GM23338 (cell line): Measurements from ENCODE around the gene TTC33. TPM values are rescaled to one million over a fixed set of nuclear protein-coding genes. Genes with fewer than 3 reads are reported as not detected.

Source experiments
- ATAC-seq: fragments of 200-7000 bp; cut with Tn5 transposase; 3 replicates; pipeline ENCODE4 v1.9.1; 2020
- DNase-seq: peaks from one replicate; pipeline ENCODE4 v3.0.0-alpha.2; 2015; ENCODE audit warnings: low spot score
- H2AFZ ChIP-seq: fragments of 200-600 bp; sonication (generic); 2 replicates; pipeline ENCODE4 v1.8.0; 2016; ENCODE audit warnings: antibody characterized with exemption, mild to moderate bottlenecking, moderate library complexity
- H3F3A ChIP-seq: fragments of 200-600 bp; sonication (generic); replicated peaks from 2 replicates; pipeline ENCODE4 v1.8.0; 2017; ENCODE audit warnings: antibody characterized with exemption, mixed run types, low read depth
- H3K27ac ChIP-seq: fragments of 200-600 bp; sonication (generic); 2 replicates; pipeline ENCODE4 v1.6.1; 2016; ENCODE audit warnings: low read depth
- H3K27me3 ChIP-seq: fragments of 200-600 bp; sonication (generic); 2 replicates; pipeline ENCODE4 v1.8.0; 2016; ENCODE audit warnings: mild to moderate bottlenecking, mixed run types, moderate library complexity; ENCODE audit not compliant: insufficient read depth
- H3K36me3 ChIP-seq: fragments of 200-600 bp; sonication (generic); 2 replicates; pipeline ENCODE4 v1.8.0; 2016; ENCODE audit warnings: mild to moderate bottlenecking; ENCODE audit not compliant: insufficient read depth
- H3K4me1 ChIP-seq: fragments of 200-600 bp; sonication (generic); 2 replicates; pipeline ENCODE4 v1.8.0; 2016; ENCODE audit warnings: mild to moderate bottlenecking, moderate library complexity; ENCODE audit not compliant: insufficient read depth
- H3K4me2 ChIP-seq: fragments of 200-600 bp; sonication (generic); 2 replicates; pipeline ENCODE4 v1.7.1; 2017; ENCODE audit warnings: mixed run types
- H3K4me3 ChIP-seq: fragments of 200-600 bp; sonication (generic); 2 replicates; pipeline ENCODE4 v1.6.1; 2016; ENCODE audit warnings: mixed run types
- H3K79me2 ChIP-seq: fragments of 200-600 bp; sonication (generic); replicated peaks from 2 replicates; pipeline ENCODE4 v1.8.0; 2017; ENCODE audit warnings: mild to moderate bottlenecking; ENCODE audit not compliant: insufficient read depth
- H3K9me2 ChIP-seq: fragments of 200-600 bp; sonication (generic); 2 replicates; pipeline ENCODE4 v1.8.0; 2017; ENCODE audit not compliant: insufficient read depth
- H4K20me1 ChIP-seq: fragments of 200-600 bp; sonication (generic); replicated peaks from 2 replicates; pipeline ENCODE4 v1.8.0; 2017; ENCODE audit warnings: mild to moderate bottlenecking; ENCODE audit not compliant: insufficient read depth
- H3K27ac Mint-ChIP-seq: 2 replicates; pipeline ENCODE4 v1.8.0; 2020; ENCODE audit warnings: inconsistent platforms, mild to moderate bottlenecking, moderate library complexity, mixed read lengths
- H3K27me3 Mint-ChIP-seq: 3 replicates; pipeline ENCODE4 v1.8.0; 2022; ENCODE audit warnings: low read depth, mild to moderate bottlenecking, moderate library complexity, mixed read lengths, inconsistent platforms; ENCODE audit not compliant: insufficient read depth, poor library complexity
- H3K36me3 Mint-ChIP-seq: 3 replicates; pipeline ENCODE4 v1.8.0; 2021; ENCODE audit warnings: low read depth, mild to moderate bottlenecking, inconsistent platforms, moderate library complexity, mixed read lengths
- H3K4me1 Mint-ChIP-seq: 3 replicates; pipeline ENCODE4 v1.8.0; 2020; ENCODE audit warnings: mild to moderate bottlenecking, inconsistent platforms, mixed read lengths
- H3K4me3 Mint-ChIP-seq: 3 replicates; pipeline ENCODE4 v1.8.0; 2021; ENCODE audit warnings: moderate library complexity, mild to moderate bottlenecking, inconsistent platforms, mixed read lengths
- H3K9me3 Mint-ChIP-seq: 3 replicates; pipeline ENCODE4 v1.8.0; 2020; ENCODE audit warnings: moderate library complexity, mild to moderate bottlenecking, inconsistent platforms, mixed read lengths
- EZH2phosphoT487 ChIP-seq: fragments of 200-600 bp; sonication (generic); IDR thresholded peaks from one replicate; pipeline ENCODE4 v1.8.1; 2018; ENCODE audit warnings: antibody characterized with exemption; ENCODE audit not compliant: unreplicated experiment
- JUNB ChIP-seq: IDR thresholded peaks from one replicate; pipeline ENCODE4 v1.6.1; 2016; ENCODE audit warnings: antibody characterized with exemption; ENCODE audit not compliant: unreplicated experiment
- POLR2AphosphoS5 ChIP-seq: IDR thresholded peaks from 2 replicates; pipeline ENCODE4 v1.6.1; 2016; ENCODE audit warnings: antibody characterized with exemption, low read depth
- ZNF114 ChIP-seq: fragments of 250-450 bp; sonication (Bioruptor Pico); IDR thresholded peaks from 2 replicates; pipeline ENCODE4 v1.5.0; 2020; ENCODE audit warnings: mild to moderate bottlenecking, moderate library complexity
- polyA plus RNA-seq: library from polyadenylated mRNA; unstranded; fragments of >200 nt; fragmentation: Nextera tagmentation; extraction: Ambion mirVana; gene quantifications from 2 replicates; pipeline ENCODE4 v1.2.1, GENCODE V29; 2016
- total RNA-seq: library from RNA; depleted of rRNA; stranded (reverse); fragments of >200 nt; shearing (Covaris generic); gene quantifications from 2 replicates; pipeline ENCODE4 v1.2.3, GENCODE V29; 2014
- TF ChIP-seq, protein P1 (sequence below): fragments of 250-450 bp; sonication (Bioruptor Pico); IDR thresholded peaks from 2 replicates; pipeline ENCODE4 v1.5.0; 2020; ENCODE audit warnings: mild to moderate bottlenecking, moderate library complexity
- TF ChIP-seq, protein P2 (sequence below), 2 experiments: fragments of 200-600 bp in 1 of 2; sonication (generic) in 1 of 2; conservative IDR thresholded peaks; 2 replicates each; pipeline versions ENCODE4 v1.5.1 to v1.6.1; 2016 to 2017; ENCODE audit warnings: antibody characterized with exemption in 2 of 2, low read depth in 2 of 2, mild to moderate bottlenecking in 2 of 2, moderate library complexity in 1 of 2
- TF ChIP-seq, protein P3 (sequence below): IDR thresholded peaks from 2 replicates; pipeline ENCODE4 v1.6.1; 2016; ENCODE audit warnings: antibody characterized with exemption

The TTC33 gene
- total and polyA plus RNA-seq, 2 experiments from 2014 or later = 4.1 to 11.5 TPM

DNA sequence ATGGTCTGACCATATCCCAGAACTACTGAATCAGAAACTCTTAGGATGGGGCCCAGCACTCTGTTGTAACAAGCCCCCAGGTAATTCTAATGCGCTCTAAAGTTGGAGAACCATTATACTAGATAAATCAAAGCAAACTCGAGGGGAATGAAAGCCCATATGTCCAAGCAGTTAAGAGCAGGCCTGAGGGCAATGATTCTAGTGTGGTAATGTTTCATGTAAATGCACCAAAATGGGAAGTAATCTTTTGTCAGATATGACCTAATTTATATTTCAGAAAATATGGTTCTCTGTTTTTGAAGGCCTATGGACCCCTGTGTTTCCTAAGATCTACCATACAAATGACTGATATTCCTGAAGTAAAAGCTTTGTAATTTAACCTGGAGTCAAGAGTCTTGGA, 184.0 kb downstream of the TTC33 start:
- H3K27ac Mint-ChIP-seq = no peak overlapping the region
- Histone ChIP-seq H3F3A (no peaks in the 10 kb centered on the region), H4K20me1 (no peaks in the 10 kb centered on the region), H3K27ac (no peak overlapping the region), H2AFZ (no peak overlapping the region), H3K36me3 (no peaks in the 10 kb centered on the region), H3K4me2 (no peak overlapping the region), H3K79me2 (no peaks in the 10 kb centered on the region), H3K27me3 (no peaks in the 10 kb centered on the region), H3K4me1 (no peaks in the 10 kb centered on the region), H3K4me3 (no peak overlapping the region), H3K9me2 (no peaks in the 10 kb centered on the region)
- no peak overlapping the region for H3K4me3 Mint-ChIP-seq
- DNase-seq (no peak), ATAC-seq (no peak)
- H3K9me3 Mint-ChIP-seq = no peaks in the 10 kb centered on the region
- TF ChIP-seq, protein P1, sequence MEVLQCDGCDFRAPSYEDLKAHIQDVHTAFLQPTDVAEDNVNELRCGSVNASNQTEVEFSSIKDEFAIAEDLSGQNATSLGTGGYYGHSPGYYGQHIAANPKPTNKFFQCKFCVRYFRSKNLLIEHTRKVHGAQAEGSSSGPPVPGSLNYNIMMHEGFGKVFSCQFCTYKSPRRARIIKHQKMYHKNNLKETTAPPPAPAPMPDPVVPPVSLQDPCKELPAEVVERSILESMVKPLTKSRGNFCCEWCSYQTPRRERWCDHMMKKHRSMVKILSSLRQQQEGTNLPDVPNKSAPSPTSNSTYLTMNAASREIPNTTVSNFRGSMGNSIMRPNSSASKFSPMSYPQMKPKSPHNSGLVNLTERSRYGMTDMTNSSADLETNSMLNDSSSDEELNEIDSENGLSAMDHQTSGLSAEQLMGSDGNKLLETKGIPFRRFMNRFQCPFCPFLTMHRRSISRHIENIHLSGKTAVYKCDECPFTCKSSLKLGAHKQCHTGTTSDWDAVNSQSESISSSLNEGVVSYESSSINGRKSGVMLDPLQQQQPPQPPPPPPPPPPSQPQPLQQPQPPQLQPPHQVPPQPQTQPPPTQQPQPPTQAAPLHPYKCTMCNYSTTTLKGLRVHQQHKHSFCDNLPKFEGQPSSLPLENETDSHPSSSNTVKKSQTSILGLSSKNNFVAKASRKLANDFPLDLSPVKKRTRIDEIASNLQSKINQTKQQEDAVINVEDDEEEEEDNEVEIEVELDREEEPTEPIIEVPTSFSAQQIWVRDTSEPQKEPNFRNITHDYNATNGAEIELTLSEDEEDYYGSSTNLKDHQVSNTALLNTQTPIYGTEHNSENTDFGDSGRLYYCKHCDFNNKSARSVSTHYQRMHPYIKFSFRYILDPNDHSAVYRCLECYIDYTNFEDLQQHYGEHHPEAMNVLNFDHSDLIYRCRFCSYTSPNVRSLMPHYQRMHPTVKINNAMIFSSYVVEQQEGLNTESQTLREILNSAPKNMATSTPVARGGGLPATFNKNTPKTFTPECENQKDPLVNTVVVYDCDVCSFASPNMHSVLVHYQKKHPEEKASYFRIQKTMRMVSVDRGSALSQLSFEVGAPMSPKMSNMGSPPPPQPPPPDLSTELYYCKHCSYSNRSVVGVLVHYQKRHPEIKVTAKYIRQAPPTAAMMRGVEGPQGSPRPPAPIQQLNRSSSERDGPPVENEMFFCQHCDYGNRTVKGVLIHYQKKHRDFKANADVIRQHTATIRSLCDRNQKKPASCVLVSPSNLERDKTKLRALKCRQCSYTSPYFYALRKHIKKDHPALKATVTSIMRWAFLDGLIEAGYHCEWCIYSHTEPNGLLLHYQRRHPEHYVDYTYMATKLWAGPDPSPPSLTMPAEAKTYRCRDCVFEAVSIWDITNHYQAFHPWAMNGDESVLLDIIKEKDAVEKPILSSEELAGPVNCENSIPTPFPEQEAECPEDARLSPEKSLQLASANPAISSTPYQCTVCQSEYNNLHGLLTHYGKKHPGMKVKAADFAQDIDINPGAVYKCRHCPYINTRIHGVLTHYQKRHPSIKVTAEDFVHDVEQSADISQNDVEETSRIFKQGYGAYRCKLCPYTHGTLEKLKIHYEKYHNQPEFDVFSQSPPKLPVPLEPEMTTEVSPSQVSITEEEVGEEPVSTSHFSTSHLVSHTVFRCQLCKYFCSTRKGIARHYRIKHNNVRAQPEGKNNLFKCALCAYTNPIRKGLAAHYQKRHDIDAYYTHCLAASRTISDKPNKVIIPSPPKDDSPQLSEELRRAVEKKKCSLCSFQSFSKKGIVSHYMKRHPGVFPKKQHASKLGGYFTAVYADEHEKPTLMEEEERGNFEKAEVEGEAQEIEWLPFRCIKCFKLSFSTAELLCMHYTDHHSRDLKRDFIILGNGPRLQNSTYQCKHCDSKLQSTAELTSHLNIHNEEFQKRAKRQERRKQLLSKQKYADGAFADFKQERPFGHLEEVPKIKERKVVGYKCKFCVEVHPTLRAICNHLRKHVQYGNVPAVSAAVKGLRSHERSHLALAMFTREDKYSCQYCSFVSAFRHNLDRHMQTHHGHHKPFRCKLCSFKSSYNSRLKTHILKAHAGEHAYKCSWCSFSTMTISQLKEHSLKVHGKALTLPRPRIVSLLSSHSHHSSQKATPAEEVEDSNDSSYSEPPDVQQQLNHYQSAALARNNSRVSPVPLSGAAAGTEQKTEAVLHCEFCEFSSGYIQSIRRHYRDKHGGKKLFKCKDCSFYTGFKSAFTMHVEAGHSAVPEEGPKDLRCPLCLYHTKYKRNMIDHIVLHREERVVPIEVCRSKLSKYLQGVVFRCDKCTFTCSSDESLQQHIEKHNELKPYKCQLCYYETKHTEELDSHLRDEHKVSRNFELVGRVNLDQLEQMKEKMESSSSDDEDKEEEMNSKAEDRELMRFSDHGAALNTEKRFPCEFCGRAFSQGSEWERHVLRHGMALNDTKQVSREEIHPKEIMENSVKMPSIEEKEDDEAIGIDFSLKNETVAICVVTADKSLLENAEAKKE (CRISPR knock-in tag) = no peak
- H3K36me3 Mint-ChIP-seq = no peaks in the 10 kb centered on the region
- H3K4me1 Mint-ChIP-seq = no peaks in the 10 kb centered on the region
- no peaks in the 10 kb centered on the region for H3K27me3 Mint-ChIP-seq

DNA sequence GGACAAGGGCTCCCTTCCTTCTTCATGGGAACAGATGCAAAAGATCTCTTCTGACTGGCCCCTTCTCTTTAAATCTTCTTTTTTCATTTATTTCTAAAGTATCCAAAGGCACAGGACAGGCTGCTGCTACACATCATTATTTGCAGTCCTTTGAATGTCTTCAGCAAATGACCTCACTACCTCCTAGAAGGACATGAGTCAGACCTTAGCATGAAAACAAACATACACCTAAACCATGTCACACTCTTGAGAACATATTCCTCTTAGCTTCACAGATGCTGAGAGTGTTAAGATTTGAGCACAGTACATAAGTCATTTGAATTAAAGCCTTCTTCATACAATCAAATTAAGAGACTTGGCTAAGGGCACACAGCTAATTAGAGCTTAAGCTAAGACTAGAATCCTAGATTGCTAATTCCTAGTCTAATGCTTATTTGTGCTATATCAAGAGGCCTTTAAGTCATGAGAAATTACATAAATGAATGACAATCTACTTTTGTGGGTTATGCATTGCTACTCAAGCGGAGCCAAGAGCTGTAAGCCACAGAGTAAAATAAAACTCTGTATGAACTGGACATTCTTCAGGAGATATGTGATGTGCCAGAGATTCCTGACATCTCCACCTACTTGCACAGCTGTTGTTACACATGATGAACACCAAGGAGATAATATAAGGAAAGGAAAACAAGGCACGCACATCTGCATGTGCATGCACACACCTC, 185.2 kb downstream of the TTC33 start:
- H3K4me1 Mint-ChIP-seq = no peaks in the 10 kb centered on the region
- no peaks in the 10 kb centered on the region for H3K27me3 ChIP-seq
- H2AFZ ChIP-seq = no peak overlapping the region
- H3K9me3 Mint-ChIP-seq = no peaks in the 10 kb centered on the region
- no peaks in the 10 kb centered on the region for H3K4me1 ChIP-seq
- no peak for ATAC-seq
- H3K27ac ChIP-seq = no peak overlapping the region
- no peak overlapping the region for H3K4me3 Mint-ChIP-seq
- H3K4me3 ChIP-seq = no peak overlapping the region
- H4K20me1 ChIP-seq = no peaks in the 10 kb centered on the region
- no peaks in the 10 kb centered on the region for H3K36me3 ChIP-seq
- no peaks in the 10 kb centered on the region for H3K79me2 ChIP-seq
- H3K9me2 ChIP-seq = no peaks in the 10 kb centered on the region
- no peaks in the 10 kb centered on the region for H3K36me3 Mint-ChIP-seq
- no peak overlapping the region for H3K4me2 ChIP-seq
- no peak overlapping the region for H3K27ac Mint-ChIP-seq
- no peaks in the 10 kb centered on the region for H3K27me3 Mint-ChIP-seq
- DNase-seq = no peak
- H3F3A ChIP-seq = no peaks in the 10 kb centered on the region
- TF ChIP-seq, protein P2, sequence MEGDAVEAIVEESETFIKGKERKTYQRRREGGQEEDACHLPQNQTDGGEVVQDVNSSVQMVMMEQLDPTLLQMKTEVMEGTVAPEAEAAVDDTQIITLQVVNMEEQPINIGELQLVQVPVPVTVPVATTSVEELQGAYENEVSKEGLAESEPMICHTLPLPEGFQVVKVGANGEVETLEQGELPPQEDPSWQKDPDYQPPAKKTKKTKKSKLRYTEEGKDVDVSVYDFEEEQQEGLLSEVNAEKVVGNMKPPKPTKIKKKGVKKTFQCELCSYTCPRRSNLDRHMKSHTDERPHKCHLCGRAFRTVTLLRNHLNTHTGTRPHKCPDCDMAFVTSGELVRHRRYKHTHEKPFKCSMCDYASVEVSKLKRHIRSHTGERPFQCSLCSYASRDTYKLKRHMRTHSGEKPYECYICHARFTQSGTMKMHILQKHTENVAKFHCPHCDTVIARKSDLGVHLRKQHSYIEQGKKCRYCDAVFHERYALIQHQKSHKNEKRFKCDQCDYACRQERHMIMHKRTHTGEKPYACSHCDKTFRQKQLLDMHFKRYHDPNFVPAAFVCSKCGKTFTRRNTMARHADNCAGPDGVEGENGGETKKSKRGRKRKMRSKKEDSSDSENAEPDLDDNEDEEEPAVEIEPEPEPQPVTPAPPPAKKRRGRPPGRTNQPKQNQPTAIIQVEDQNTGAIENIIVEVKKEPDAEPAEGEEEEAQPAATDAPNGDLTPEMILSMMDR (conservative IDR thresholded peaks at IDR 0.05; ENCODE audit: low read depth in 2 of 2) = no peak
- TF ChIP-seq ZNF114 (CRISPR knock-in tag) = no peak
- TF ChIP-seq EZH2phosphoT487 = no peak
- TF ChIP-seq JUNB = no peak
- TF ChIP-seq POLR2AphosphoS5 = no peak
- TF ChIP-seq, protein P3, sequence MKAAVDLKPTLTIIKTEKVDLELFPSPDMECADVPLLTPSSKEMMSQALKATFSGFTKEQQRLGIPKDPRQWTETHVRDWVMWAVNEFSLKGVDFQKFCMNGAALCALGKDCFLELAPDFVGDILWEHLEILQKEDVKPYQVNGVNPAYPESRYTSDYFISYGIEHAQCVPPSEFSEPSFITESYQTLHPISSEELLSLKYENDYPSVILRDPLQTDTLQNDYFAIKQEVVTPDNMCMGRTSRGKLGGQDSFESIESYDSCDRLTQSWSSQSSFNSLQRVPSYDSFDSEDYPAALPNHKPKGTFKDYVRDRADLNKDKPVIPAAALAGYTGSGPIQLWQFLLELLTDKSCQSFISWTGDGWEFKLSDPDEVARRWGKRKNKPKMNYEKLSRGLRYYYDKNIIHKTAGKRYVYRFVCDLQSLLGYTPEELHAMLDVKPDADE = no peak
